Mesodermal cell (in vitro differentiated cells): ENCODE results near the gene GPR152.
A peak's percentile ranks its signal among the peaks of the same experiment; 100 is the strongest.

Experiments used
- H3K27ac ChIP-seq: 2 replicates; pipeline ENCODE4 v1.7.0; 2013; ENCODE audit warnings: mild to moderate bottlenecking, low read depth, low read length, moderate library complexity; ENCODE audit not compliant: severe bottlenecking
- H3K36me3 ChIP-seq: 2 replicates; pipeline ENCODE4 v1.7.1; 2013; ENCODE audit warnings: mild to moderate bottlenecking, low read length, moderate library complexity; ENCODE audit not compliant: control insufficient read depth, insufficient read depth
- H3K4me1 ChIP-seq: one replicate; pipeline ENCODE4 v1.7.1; 2013; ENCODE audit warnings: mild to moderate bottlenecking, low read length; ENCODE audit not compliant: insufficient read depth, control insufficient read depth, poor library complexity, severe bottlenecking
- H3K4me3 ChIP-seq: 2 replicates; pipeline ENCODE4 v1.7.0; 2013; ENCODE audit warnings: low read length, control low read depth, mild to moderate bottlenecking; ENCODE audit not compliant: insufficient read depth, poor library complexity, severe bottlenecking; ENCODE audit errors: extremely low read depth
- H3K9me3 ChIP-seq: 2 replicates; pipeline ENCODE4 v1.7.1; 2013; ENCODE audit warnings: mild to moderate bottlenecking, low read length, moderate library complexity; ENCODE audit not compliant: control insufficient read depth
- WGBS, 2 experiments: methylation state at CpG; one replicate each; pipeline ENCODE4 v1.1.5; 2013; ENCODE audit warnings: missing lambda C conversion rate in 2 of 2; ENCODE audit not compliant: insufficient coverage in 2 of 2; 5-methylcytosine and 5-hydroxymethylcytosine counted together

GPR152 gene

DNA sequence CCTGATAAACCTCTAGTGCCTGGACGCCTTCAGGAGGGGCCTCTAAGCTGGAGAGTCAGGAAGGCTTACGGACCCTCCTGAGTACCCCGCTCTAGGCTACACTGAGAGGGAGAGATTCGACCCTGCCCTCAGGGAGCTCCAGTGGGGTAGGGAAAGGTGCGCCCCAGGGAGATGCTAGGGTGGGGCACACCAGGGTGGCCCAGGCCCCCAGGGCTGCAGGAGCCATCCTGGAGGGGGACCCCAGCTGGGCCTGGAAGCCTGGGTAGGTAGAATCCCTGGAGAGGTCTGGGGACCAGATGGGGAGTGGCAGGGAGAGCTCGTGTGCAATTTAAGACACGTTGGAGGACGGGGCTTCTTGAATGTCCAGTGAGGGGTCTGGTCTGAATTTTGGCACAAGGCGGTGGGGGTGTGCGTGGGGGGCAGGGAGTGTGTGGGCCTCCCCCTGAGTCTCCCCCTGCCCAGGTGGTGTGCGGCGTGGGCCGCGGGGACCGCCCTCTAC lies 32.3 kb downstream of the GPR152 start:
- H3K27ac ChIP-seq = no peak overlapping the region
- 48 to 57% methylated on average over 10 to 13 of the region's 15 CpGs for WGBS, 2 experiments
- peaks cover 7% of the 10 kb centered on the region for H3K4me1 ChIP-seq
- H3K36me3 ChIP-seq = no peaks in the 10 kb centered on the region
- H3K9me3 ChIP-seq = no peaks in the 10 kb centered on the region
- peak overlapping the region; percentile 41 for H3K4me3 ChIP-seq

DNA sequence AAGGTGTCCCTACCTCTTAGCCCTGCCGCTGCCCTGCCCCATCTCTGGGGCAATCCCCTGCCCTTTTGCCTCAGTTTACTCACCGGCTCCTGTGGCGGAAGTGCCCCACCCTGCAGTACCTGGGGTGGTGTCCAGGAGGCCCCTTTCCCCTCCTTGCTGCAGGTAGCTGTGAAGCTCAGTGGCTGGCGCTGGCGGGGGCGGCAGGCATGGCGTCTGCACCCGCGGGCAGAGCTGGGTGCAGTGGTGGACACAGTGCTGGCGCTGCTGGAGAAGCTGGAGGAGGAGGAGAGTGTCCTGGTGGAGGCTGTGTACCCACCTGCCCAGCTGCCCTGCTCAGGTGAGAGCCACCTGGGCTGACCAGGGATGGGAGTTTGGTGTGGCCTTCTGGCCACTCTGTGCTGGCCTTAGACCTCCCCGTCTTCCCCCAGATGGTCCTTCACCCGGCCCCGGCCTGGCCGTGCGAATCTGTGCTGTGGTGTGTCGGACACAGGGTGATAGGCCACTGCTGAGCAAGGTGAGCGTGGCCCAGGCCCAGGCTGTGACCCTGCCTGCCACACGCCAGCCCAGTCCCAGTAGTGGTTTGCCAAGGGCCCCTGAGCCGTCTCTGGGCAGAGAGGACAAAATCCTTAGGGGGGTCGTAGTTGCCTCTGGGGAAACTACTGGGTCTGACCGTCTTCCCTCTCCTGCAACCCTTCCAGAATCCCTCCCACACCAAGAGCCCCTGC lies 33.0 kb downstream of the GPR152 start:
- Histone ChIP-seq H3K36me3 (no peaks in the 10 kb centered on the region), H3K27ac (no peak overlapping the region), H3K4me1 (peaks cover 7% of the 10 kb centered on the region), H3K4me3 (no peak overlapping the region), H3K9me3 (no peaks in the 10 kb centered on the region)
- WGBS, 2 experiments = 96 to 97% methylated on average over 14 to 16 of the region's 21 CpGs

DNA sequence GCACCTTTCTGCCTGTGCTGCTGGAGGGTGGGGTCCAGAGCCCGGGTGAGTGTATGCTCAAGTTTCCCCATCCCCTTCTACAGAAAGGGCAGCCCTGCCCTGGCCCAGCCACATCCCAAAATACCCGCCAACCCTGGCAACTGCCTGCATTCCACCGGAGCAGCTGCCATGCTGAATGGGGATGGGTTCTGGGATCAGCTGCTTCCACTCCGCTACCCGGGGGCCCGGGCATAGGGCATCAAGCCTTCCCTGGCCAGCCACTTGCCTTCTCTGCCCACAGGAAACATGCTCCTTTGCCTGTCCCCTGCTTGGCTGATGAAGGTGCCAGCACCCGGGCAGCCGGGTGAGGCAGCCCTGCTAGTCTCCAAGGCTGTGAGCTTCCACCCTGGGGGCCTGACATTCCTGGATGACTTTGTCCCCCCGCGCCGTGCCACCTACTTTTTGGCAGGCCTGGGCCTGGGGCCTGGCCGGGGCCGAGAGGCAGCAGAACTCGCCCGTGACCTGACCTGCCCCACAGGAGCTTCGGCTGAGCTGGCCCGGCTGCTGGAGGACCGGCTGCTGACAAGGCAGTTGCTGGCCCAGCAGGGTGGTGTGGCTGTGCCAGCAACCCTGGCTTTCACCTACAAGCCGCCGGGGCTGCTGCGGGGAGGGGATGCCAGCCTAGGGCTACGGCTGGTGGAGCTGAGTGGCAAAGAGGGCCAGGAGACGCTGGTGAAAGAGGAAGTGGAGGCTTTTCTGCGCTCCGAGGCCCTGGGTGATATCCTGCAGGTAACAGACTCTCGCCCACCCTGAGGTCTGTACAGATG lies 33.9 kb downstream of the GPR152 start:
- 92 to 96% methylated on average over 19 to 26 of the region's 26 CpGs for WGBS, 2 experiments
- no peak overlapping the region for H3K4me3 ChIP-seq
- peaks cover 7% of the 10 kb centered on the region for H3K4me1 ChIP-seq
- H3K36me3 ChIP-seq = no peaks in the 10 kb centered on the region
- no peak overlapping the region for H3K27ac ChIP-seq
- no peaks in the 10 kb centered on the region for H3K9me3 ChIP-seq

DNA sequence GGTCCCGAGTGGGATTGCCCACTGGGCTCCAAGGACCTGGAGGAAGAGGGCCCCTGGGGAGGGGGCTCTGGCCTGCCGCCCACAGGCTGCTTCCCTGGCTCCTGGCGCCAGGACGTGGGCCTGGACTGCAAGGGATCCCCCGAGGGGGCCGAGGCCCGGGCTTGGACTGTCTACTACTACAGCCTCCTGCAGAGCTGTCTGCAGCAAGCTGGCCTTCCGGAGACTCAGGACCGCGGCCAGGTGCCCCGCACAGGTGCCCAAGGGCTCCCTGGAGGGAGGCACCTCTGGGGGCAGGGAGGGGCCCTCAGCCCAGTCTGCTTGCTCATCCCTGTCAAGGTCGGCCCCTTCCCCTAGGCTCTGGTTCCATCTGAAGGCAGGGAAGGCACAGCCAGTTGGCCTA lies 35.1 kb downstream of the GPR152 start:
- no peaks in the 10 kb centered on the region for H3K36me3 ChIP-seq
- peaks cover 10% of the 10 kb centered on the region for H3K4me1 ChIP-seq
- H3K27ac ChIP-seq = no peak overlapping the region
- WGBS, 2 experiments = 92 to 93% methylated on average over 8 to 12 of the region's 12 CpGs
- H3K4me3 ChIP-seq = no peak overlapping the region
- H3K9me3 ChIP-seq = no peaks in the 10 kb centered on the region

DNA sequence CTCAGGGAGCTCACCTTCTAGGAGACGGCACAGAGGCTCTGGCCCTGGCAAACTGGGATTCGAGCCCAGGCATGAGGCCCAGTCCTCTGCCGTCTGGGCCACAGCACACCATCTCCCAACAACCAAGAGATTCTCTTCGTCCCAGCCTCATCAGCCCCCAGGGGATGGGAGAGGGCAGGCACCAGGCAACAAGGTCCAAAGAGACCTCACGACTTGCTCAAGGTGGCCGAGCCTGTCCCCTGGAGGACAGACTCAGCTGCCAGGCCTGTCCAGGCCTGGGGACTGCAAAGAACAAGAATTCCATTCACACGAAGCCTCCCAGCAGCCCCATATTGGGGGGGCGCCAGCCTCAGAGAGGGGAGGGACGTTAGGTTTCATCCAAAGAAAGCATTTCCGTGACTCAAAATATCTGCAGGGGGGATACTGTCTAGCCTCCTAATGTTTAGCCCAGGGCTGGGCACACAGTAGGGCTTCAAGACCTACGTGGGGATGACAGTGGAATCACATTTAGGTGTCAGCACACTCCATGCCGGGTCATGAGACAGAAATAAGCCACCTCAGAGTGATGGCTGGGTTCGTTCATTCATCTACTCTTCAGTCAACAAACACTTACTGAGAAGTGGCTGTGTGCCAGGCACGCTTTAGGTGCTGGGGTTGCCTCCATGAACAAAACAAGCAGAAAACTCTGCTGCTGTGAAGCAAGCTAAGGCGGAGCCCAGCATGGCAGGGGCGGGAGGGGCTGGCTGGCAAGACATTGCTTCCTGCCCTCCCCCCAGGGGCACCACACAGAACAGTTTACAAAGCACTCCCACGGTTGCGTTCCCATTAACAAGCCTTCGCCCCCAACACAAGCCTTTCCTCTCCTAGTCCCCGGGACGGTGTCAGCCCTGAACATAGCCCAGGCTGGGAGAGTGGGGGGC lies 35.9 kb downstream of the GPR152 start:
- Histone ChIP-seq H3K4me3 (no peak overlapping the region), H3K27ac (no peak overlapping the region), H3K9me3 (no peaks in the 10 kb centered on the region), H3K4me1 (peaks cover 10% of the 10 kb centered on the region), H3K36me3 (no peaks in the 10 kb centered on the region)
- 84 to 85% methylated on average over 17 to 21 of the region's 21 CpGs for WGBS, 2 experiments

DNA sequence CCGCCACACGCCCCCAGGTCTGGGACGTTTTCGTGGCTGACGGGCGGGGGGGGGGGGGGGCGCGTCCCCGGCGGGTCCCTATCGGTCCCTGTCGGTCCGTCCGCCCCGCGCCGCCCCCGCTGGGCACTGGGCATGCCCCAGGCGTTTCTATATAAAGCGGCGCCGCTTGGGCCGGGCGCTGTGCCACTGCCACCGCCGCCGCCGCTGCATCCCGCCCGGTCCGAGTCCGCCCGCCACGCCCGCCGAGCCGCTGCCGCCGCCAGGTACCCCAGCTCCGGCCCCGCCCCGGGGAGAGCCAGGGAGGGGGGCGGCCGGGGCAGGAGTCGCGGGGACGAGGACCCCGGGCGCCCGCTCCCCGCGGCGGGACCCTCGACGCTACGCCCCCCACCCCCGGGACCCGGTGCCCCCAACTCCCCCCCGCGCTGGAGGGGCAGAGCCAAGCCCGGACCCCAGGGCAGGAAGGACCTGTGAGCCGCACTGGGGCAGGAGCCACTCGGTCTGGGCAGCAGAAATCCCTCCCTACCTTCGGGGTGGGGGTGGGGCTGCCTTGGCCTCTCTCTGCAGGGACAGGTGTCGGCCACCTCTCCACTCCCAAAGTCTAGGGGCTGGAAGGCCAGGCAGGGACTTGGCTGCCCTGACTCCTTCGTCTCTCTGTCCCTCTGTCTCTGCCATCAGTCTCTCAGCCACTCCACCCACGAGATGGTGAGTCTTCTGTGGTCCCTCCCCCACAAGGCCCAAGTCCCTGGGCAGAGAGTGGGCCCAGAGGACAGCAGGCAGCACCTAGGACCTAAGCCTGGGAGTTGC lies 36.8 kb downstream of the GPR152 start, which contains the start of gene CARNS1:
Gene CARNS1, plus strand, starts transcription at position 178 of the 804 bp plus-strand sequence. Its CDS starts 522 bp downstream, at position 700.
- 8 to 11% methylated on average over 25 to 38 of the region's 67 CpGs for WGBS, 2 experiments
- no peaks in the 10 kb centered on the region for H3K36me3 ChIP-seq
- H3K4me3 ChIP-seq = no peak within 1 kb of the TSS
- no peaks in the 10 kb centered on the region for H3K9me3 ChIP-seq
- peaks cover 10% of the 10 kb centered on the region for H3K4me1 ChIP-seq
- H3K27ac ChIP-seq = no peak within 1 kb of the TSS

DNA sequence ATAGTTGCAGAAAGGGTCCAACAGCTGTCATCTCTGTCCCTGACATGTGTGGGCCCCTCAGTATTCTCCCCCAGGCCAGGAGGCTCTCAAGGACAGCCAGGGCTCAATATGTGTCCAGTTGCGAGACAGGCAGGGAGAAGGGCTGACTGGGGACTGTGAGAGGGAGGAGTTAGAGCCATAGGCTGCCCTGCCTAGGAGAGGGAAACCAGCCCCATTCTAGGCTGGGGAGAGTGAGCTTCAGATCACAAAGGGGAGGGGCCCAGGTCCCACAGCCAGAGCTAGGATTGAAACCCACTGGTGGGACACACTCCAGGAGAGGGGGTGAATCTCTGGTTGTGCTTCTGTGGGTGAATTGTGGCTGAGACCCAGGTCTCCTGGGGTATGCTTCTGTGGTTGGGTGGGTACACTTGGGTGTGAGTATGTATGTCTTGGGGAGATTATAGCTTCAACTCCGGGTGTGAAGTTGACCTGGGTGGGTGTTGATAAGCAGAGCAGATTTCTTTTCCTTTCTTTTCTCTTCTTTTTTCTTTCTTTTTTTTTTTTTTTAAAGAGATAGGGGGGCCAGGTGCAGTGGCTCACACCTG lies 39.2 kb downstream of the GPR152 start:
- H3K27ac ChIP-seq = no peak overlapping the region
- peaks cover 3% of the 10 kb centered on the region for H3K4me1 ChIP-seq

DNA sequence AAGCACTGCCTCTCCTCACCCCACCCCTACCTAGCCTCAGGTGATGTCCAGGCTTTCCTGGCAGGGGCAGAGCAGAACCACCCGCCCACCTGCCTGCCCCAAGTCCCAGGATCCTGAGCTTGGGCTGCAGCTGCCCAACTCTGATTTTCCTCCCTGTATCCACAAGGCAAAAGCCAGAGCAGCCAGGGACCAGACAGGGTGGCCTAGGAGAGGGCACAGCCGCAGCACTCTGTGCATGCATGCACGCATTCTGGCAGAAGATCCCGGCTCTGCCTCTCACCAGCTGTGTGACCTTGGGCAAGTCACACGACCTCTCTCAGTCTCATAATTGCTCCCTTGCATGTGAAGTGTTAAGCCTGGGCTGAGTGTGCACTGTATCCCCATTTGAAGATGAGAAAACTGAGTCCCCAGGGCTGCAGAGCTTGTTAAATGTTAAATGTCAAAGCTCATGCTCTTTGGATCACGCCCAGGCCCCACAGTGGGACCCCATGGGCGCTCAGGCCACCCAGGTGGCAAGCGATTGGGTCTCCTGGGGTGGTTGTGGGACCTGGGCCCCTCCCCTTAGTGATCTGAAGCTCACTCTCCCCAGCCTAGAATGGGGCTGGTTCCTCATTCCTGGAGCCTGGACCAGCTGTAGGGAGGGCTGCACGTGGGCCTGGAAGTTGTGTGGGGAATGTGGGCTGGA lies 39.9 kb downstream of the GPR152 start:
- Histone ChIP-seq H3K9me3 (no peaks in the 10 kb centered on the region), H3K27ac (no peak overlapping the region), H3K36me3 (no peaks in the 10 kb centered on the region), H3K4me1 (peaks cover 3% of the 10 kb centered on the region), H3K4me3 (no peak overlapping the region)
- WGBS, 2 experiments = 78 to 82% methylated on average over 5 to 8 of the region's 9 CpGs

More for the DNA sequence above, 39.2 kb downstream of the GPR152 start:
- H3K36me3 ChIP-seq = no peaks in the 10 kb centered on the region
- no peak overlapping the region for H3K4me3 ChIP-seq
- no peaks in the 10 kb centered on the region for H3K9me3 ChIP-seq
- 80 to 92% methylated on average over 1 of the region's 2 CpGs for WGBS, 2 experiments

DNA sequence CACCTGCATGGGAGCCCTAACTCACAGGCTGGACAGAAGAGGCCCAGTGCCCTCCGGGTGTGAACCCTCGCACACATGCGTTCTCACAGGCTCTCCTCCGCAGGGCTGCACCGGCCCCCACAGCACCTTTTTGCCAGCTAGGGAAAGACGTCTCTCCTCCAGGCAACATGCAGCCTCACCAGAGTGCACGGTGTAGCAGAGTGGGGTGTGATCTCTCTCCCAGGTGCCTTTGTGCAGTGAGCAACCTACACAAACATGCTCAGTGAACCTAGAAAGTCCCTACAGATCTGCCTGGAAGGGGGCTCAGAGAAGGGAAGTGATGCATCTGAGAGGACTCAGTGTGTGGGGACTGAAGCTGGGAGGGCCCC lies 40.8 kb downstream of the GPR152 start:
- Histone ChIP-seq H3K4me1 (peaks cover 3% of the 10 kb centered on the region), H3K9me3 (no peaks in the 10 kb centered on the region), H3K27ac (no peak overlapping the region), H3K36me3 (no peaks in the 10 kb centered on the region), H3K4me3 (no peak overlapping the region)
- WGBS, 2 experiments = 80 to 90% methylated on average over 5 to 7 of the region's 7 CpGs
